Peyer's patch (tissue), 4 donors: ENCODE measurements around the gene NLK. TPM values are rescaled to one million over a fixed set of nuclear protein-coding genes. Genes with fewer than 3 reads are reported as not detected.

Experiments used
- DNase-seq, 3 donors: peaks; one replicate each; pipeline ENCODE4 v3.0.0-alpha.2; 2017 to 2019
- H3K27ac ChIP-seq, 4 donors: fragments of 200-600 bp; sonication (generic); one replicate each; pipeline ENCODE4 v1.5.1; 2016 to 2019
- H3K27me3 ChIP-seq, 2 donors: fragments of 200-600 bp; sonication (generic); one replicate each; pipeline ENCODE4 v1.5.1; 2019
- H3K36me3 ChIP-seq, 3 donors: fragments of 200-600 bp; sonication (generic); one replicate each; pipeline ENCODE4 v1.5.1; 2016 to 2019
- H3K4me1 ChIP-seq, 4 donors: fragments of 200-600 bp; sonication (generic); one replicate each; pipeline ENCODE4 v1.5.1; 2016 to 2019
- H3K4me3 ChIP-seq, 4 donors: fragments of 200-600 bp; sonication (generic); 1 replicate in 3 of 4; 2 replicates in 1 of 4; pipeline ENCODE4 v1.5.1; 2016 to 2019; ENCODE audit warnings: mild to moderate bottlenecking in 1 of 4
- H3K9me3 ChIP-seq, 4 donors: fragments of 200-600 bp; sonication (generic); one replicate each; pipeline ENCODE4 v1.5.1; 2016 to 2019; ENCODE audit warnings: mild to moderate bottlenecking in 1 of 4
- POLR2A ChIP-seq, 2 donors: fragments of 450-650 bp; IDR thresholded peaks; one replicate each; pipeline ENCODE4 v1.5.1; 2017; ENCODE audit warnings: antibody characterized with exemption in 2 of 2, mild to moderate bottlenecking in 2 of 2, moderate library complexity in 2 of 2
- total RNA-seq, 4 donors: library from RNA; depleted of rRNA; stranded (reverse); fragments of >200 nt; gene quantifications; one replicate each; pipeline ENCODE4 v1.1.0, GENCODE V29; 2016
- TF ChIP-seq, protein P1 (sequence below), 6 experiments: fragments of 450-650 bp in 4 of 6; fragments of 200-600 bp in 2 of 6; sonication (generic) in 1 of 6; IDR thresholded peaks; one replicate each; pipeline ENCODE4 v1.5.1; 2017 to 2019; ENCODE audit warnings: antibody characterized with exemption in 6 of 6, mild to moderate bottlenecking in 3 of 6, moderate library complexity in 1 of 6

The NLK gene
- total RNA-seq, 4 donors from 2014 or later, result 20.5 to 45.4 (median 27.1) TPM

DNA sequence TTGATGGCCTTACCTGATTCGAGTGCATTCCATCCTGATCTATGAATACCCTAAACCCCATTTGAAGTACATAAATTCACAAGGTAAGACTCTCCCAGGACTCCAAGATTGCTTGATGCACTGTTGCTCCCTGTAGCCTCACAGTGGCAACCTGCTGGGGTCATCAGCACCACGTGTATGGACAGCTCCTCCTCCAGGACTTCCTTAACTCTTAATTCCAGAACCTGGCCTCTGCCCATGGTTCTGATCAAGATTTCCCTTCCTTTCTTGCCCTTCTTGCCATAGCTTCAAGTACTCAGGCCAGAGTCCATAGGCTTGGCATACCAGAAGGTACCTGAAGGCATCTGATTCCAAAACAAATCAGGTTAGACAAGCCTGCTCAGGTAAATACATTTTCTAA, 34.0 kb upstream of the NLK start:
- H3K36me3 ChIP-seq, result no peaks in the 10 kb centered on the region
- no peak for TF ChIP-seq POLR2A (IDR thresholded peaks at IDR 0.05)
- TF ChIP-seq, protein P1, sequence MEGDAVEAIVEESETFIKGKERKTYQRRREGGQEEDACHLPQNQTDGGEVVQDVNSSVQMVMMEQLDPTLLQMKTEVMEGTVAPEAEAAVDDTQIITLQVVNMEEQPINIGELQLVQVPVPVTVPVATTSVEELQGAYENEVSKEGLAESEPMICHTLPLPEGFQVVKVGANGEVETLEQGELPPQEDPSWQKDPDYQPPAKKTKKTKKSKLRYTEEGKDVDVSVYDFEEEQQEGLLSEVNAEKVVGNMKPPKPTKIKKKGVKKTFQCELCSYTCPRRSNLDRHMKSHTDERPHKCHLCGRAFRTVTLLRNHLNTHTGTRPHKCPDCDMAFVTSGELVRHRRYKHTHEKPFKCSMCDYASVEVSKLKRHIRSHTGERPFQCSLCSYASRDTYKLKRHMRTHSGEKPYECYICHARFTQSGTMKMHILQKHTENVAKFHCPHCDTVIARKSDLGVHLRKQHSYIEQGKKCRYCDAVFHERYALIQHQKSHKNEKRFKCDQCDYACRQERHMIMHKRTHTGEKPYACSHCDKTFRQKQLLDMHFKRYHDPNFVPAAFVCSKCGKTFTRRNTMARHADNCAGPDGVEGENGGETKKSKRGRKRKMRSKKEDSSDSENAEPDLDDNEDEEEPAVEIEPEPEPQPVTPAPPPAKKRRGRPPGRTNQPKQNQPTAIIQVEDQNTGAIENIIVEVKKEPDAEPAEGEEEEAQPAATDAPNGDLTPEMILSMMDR (IDR thresholded peaks at IDR 0.05), result no peak
- no peaks in the 10 kb centered on the region for H3K9me3 ChIP-seq
- peak in 1 of 3 donors; percentile 52 for DNase-seq
- no peak overlapping the region for H3K27ac ChIP-seq
- no peaks in the 10 kb centered on the region for H3K4me1 ChIP-seq
- no peak overlapping the region for H3K4me3 ChIP-seq
- no peaks in the 10 kb centered on the region for H3K27me3 ChIP-seq

DNA sequence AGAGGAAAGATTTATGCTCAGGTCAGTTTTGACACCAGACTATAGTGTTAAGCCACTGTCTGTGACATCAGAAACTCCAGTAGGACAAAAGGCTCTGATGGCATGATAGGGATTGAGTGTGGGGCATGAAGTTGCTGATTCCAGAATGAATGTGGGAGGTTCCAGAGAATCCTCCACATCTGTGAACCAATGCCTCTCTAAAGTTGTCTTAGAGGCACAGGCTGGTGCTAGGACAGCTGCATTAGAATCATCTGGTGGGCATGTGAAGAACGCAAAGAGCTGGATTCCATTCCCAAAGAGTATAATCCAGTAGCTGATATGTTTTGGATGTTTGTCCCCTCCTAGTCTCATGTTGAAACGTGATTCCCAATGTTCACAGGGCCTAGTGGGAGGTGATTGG, 32.1 kb upstream of the NLK start:
- Histone ChIP-seq H3K27ac (no peak overlapping the region), H3K9me3 (no peaks in the 10 kb centered on the region), H3K36me3 (no peaks in the 10 kb centered on the region), H3K4me3 (no peak overlapping the region), H3K27me3 (no peaks in the 10 kb centered on the region), H3K4me1 (no peaks in the 10 kb centered on the region)
- TF ChIP-seq POLR2A (IDR thresholded peaks at IDR 0.05), result no peak
- TF ChIP-seq, protein P1 (IDR thresholded peaks at IDR 0.05), result no peak
- DNase-seq, result no peak

DNA sequence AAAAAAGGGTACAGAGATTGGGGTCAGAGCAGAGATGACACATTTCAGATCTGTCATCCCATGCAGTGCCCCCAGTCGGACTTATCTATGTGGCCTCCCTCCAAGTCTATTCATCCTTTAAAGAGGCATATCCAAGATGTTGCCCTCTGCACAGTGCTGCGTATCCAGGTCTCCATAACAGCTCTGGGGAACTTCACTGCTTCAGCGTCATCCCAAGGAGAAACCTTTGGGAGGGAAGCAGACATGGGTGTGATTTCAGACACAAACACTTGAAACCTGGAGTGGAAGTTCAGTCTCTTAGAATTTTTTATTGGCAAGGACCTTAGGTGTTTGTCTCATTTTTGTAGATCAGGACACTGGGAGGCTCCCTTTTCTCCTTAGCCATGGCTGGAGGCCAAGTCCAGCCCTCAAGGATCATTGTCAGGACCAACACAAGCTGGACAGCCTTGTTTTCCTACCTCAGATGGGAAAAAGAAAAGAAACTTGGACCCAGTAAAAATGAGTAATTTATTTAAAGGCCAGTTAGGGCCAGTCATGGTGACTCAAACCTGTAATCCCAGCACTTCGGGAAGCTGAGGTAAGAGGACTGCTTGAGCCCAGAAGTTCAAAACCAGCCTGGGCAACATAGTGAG, 23.9 kb upstream of the NLK start:
- Histone ChIP-seq H3K27ac (no peak overlapping the region), H3K36me3 (no peaks in the 10 kb centered on the region), H3K4me1 (no peaks in the 10 kb centered on the region), H3K27me3 (no peaks in the 10 kb centered on the region), H3K4me3 (no peak overlapping the region), H3K9me3 (no peaks in the 10 kb centered on the region)
- TF ChIP-seq, protein P1 (IDR thresholded peaks at IDR 0.05), result no peak
- TF ChIP-seq POLR2A (IDR thresholded peaks at IDR 0.05), result no peak
- DNase-seq, result no peak

DNA sequence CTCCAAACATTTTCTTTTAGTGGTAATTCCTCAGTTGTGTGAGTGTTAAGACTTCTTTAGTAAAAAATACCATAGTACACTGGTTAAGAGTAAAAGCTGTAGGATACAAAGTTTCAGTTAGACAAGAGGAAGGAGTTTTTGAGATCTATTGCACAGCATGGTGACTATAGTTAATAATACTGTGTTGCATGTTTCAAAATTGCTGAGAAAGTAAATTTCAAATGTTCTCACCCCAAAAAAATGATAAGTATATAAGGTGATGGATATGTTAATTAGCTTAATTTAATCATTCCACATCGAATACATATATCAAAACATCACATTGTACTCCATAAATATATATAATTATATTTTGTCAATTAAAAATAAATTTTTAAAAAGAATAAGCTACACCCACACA, 22.0 kb upstream of the NLK start:
- TF ChIP-seq, protein P1 (IDR thresholded peaks at IDR 0.05), result no peak
- TF ChIP-seq POLR2A (IDR thresholded peaks at IDR 0.05), result no peak
- DNase-seq, result no peak
- H3K9me3 ChIP-seq, result no peaks in the 10 kb centered on the region
- H3K27me3 ChIP-seq, result no peaks in the 10 kb centered on the region
- H3K4me1 ChIP-seq, result no peaks in the 10 kb centered on the region
- no peak overlapping the region for H3K4me3 ChIP-seq
- no peak overlapping the region for H3K27ac ChIP-seq
- no peaks in the 10 kb centered on the region for H3K36me3 ChIP-seq

DNA sequence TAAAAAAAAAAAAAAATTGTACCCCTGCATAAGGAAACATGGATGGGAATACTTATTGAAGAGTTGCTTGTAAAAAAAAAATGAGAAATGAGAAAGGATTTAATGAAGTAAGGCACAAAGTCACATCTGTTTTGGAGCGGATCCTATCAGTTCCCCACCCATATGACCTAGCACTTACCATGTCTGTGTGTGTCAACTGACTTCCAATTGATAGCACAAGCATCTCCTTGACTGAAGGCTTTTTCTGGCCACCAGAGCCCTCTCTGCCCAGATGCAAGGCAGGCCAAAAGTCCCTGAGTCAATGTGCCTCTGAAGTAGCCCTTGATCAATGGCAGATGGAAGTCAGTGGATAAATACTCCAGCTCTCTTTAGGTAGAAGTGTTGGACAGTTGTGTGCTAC, 13.4 kb upstream of the NLK start:
- DNase-seq, result no peak
- Histone ChIP-seq H3K36me3 (no peaks in the 10 kb centered on the region), H3K9me3 (no peaks in the 10 kb centered on the region), H3K27me3 (no peaks in the 10 kb centered on the region), H3K27ac (no peak overlapping the region), H3K4me3 (no peak overlapping the region), H3K4me1 (no peaks in the 10 kb centered on the region)
- no peak for TF ChIP-seq POLR2A (IDR thresholded peaks at IDR 0.05)

DNA sequence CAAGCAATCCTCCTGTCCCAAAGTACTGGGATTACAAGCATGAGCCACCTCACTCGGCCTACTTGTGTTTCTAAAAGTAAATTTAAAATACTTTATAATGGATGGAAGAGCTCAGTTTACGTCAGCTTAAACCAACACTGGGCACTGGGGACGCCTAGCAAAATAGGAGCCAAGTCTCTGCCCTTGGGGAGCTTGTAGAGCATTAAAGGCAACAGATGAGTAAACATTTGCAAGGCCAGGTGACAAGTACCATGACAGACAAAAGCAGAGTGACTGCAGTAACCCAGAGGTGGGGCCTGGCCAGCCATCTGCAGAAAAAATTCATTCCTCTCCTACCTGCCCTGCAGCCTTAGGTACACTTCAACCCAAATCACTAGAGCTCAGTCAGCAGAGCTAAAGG, 12.1 kb upstream of the NLK start:
- no peaks in the 10 kb centered on the region for H3K27me3 ChIP-seq
- TF ChIP-seq, protein P1 (IDR thresholded peaks at IDR 0.05), result no peak
- TF ChIP-seq POLR2A (IDR thresholded peaks at IDR 0.05), result no peak
- no peak for DNase-seq
- H3K9me3 ChIP-seq, result no peaks in the 10 kb centered on the region
- no peaks in the 10 kb centered on the region for H3K36me3 ChIP-seq
- H3K27ac ChIP-seq, result no peak overlapping the region
- H3K4me3 ChIP-seq, result no peak overlapping the region
- H3K4me1 ChIP-seq, result no peaks in the 10 kb centered on the region
